PC-9 (cell line): ENCODE measurements around the gene SNX8.

Experiments
- EZH2 ChIP-seq: fragments of 200-600 bp; sonication (generic); IDR thresholded peaks from 2 replicates; pipeline ENCODE4 v1.8.0; 2017; ENCODE audit warnings: antibody characterized with exemption, low read depth
- TF ChIP-seq, protein P1 (sequence below): fragments of 200-600 bp; sonication (generic); conservative IDR thresholded peaks from 2 replicates; pipeline ENCODE4 v1.6.1; 2017; ENCODE audit warnings: mixed run types, antibody characterized with exemption, mild to moderate bottlenecking, moderate library complexity

GRCh38 chr7:2202901-2203765 is 111.1 kb downstream of the SNX8 start:
- TF ChIP-seq, protein P1, sequence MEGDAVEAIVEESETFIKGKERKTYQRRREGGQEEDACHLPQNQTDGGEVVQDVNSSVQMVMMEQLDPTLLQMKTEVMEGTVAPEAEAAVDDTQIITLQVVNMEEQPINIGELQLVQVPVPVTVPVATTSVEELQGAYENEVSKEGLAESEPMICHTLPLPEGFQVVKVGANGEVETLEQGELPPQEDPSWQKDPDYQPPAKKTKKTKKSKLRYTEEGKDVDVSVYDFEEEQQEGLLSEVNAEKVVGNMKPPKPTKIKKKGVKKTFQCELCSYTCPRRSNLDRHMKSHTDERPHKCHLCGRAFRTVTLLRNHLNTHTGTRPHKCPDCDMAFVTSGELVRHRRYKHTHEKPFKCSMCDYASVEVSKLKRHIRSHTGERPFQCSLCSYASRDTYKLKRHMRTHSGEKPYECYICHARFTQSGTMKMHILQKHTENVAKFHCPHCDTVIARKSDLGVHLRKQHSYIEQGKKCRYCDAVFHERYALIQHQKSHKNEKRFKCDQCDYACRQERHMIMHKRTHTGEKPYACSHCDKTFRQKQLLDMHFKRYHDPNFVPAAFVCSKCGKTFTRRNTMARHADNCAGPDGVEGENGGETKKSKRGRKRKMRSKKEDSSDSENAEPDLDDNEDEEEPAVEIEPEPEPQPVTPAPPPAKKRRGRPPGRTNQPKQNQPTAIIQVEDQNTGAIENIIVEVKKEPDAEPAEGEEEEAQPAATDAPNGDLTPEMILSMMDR = no peak
- TF ChIP-seq EZH2 = no peak
